ENCODE measurements around the gene TMEM72. TPM values are rescaled to one million over a fixed set of nuclear protein-coding genes. Genes with fewer than 3 reads are reported as not detected.

Gene TMEM72
- total RNA-seq, 3 donors from 2014 or later = not detected

DNA sequence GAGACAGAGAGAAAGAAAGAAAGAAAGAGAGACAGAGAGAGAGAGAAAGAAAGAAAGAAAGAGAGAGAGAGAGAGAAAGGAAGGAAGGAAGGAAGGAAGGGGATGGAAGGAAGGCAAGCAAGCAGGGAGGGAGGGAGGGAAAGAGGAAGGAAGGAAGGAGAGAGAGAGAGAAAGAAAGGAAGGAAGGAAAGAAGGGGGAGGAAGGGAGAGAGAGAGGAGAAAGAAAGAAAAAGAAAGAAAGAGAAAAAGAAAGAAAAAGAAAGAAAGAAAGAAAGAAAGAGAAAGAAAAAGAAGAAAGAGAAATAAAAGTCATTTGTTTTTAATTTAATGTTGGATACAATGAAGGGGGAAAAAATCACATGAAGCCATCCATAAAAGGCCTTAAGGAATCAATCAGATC is 43.8 kb downstream of the TMEM72 start:
- no peak for TF ChIP-seq POLR2A (IDR thresholded peaks at IDR 0.05)
- TF ChIP-seq POLR2AphosphoS5 (IDR thresholded peaks at IDR 0.05) = no peak
- no peak for TF ChIP-seq CTCF (IDR thresholded peaks at IDR 0.05)
- Histone ChIP-seq H3K36me3 (no peaks in the 10 kb centered on the region), H3K4me3 (no peak overlapping the region), H3K27ac (peak overlapping the region; percentile 45 to 82), H3K4me1 (no peaks in the 10 kb centered on the region), H3K27me3 (no peaks in the 10 kb centered on the region), H3K9me3 (no peaks in the 10 kb centered on the region)
- DNase-seq (ENCODE audit: low spot score in 2 of 2) = no peak
- intact Hi-C loops (cut with DNase I; ENCODE audit: low total_unique reads) = no loop called here

- Histone ChIP-seq H3K27ac (peak overlapping the region; percentile 60 to 82), H3K4me1 (no peaks in the 10 kb centered on the region), H3K9me3 (no peaks in the 10 kb centered on the region), H3K27me3 (no peaks in the 10 kb centered on the region), H3K4me3 (no peak overlapping the region), H3K36me3 (no peaks in the 10 kb centered on the region)
- DNase-seq (ENCODE audit: low spot score in 2 of 2) = no peak
- peak in 1 of 3 donors; percentile 62 for TF ChIP-seq POLR2AphosphoS5 (IDR thresholded peaks at IDR 0.05)
- no peak for TF ChIP-seq POLR2A (IDR thresholded peaks at IDR 0.05)
- no peak for TF ChIP-seq CTCF (IDR thresholded peaks at IDR 0.05)
- intact Hi-C loops (cut with DNase I; ENCODE audit: low total_unique reads) = no loop called here
Observed at GRCh38 chr10:44955413-44956070, 44.4 kb downstream of the TMEM72 start.

- no peak for DNase-seq (ENCODE audit: low spot score in 2 of 2)
- intact Hi-C loops (cut with DNase I; ENCODE audit: low total_unique reads) = no loop called here
- H3K27me3 ChIP-seq = no peaks in the 10 kb centered on the region
Observed at GRCh38 chr10:44956226-44956625, 45.1 kb downstream of the TMEM72 start.

GRCh38 chr10:44956717-44957706 is 45.9 kb downstream of the TMEM72 start:
- DNase-seq (ENCODE audit: low spot score in 2 of 2) = no peak
- Histone ChIP-seq H3K27me3 (no peaks in the 10 kb centered on the region), H3K4me1 (no peaks in the 10 kb centered on the region), H3K27ac (peak overlapping the region; percentile 60 to 82), H3K9me3 (no peaks in the 10 kb centered on the region), H3K36me3 (no peaks in the 10 kb centered on the region), H3K4me3 (no peak overlapping the region)
- intact Hi-C loops (cut with DNase I; ENCODE audit: low total_unique reads) = no loop called here
- TF ChIP-seq POLR2A (IDR thresholded peaks at IDR 0.05) (no peak), CTCF (IDR thresholded peaks at IDR 0.05) (no peak), POLR2AphosphoS5 (IDR thresholded peaks at IDR 0.05) (no peak)

More at GRCh38 chr10:44956226-44956625, 45.1 kb downstream of the TMEM72 start:
- Histone ChIP-seq H3K36me3 (no peaks in the 10 kb centered on the region), H3K27ac (peak overlapping the region; percentile 60 to 82), H3K9me3 (no peaks in the 10 kb centered on the region), H3K4me3 (no peak overlapping the region), H3K4me1 (no peaks in the 10 kb centered on the region)
- TF ChIP-seq POLR2A (IDR thresholded peaks at IDR 0.05) (no peak), POLR2AphosphoS5 (IDR thresholded peaks at IDR 0.05) (no peak), CTCF (IDR thresholded peaks at IDR 0.05) (no peak)

Data from breast epithelium (tissue), 4 donors.